GM19240 (cell line): ENCODE measurements around the gene SLAMF6.
"Not testable (repeated sequence)": the region's sequence is repeated elsewhere in the genome, so short reads cannot be mapped to it uniquely, and the experiment has no call there.

ENCODE experiments used
- DNase-seq: peaks from one replicate; pipeline ENCODE4 v3.0.0; 2011; ENCODE audit warnings: low spot score; ENCODE audit not compliant: insufficient read length

Gene SLAMF6

GRCh38 chr1:160522622-160523345 lies at the start of gene SLAMF6:
Gene SLAMF6, minus strand, starts transcription at chr1:160523255. Its CDS starts 63 bp downstream, at chr1:160523192.
- no peak for DNase-seq

DNA sequence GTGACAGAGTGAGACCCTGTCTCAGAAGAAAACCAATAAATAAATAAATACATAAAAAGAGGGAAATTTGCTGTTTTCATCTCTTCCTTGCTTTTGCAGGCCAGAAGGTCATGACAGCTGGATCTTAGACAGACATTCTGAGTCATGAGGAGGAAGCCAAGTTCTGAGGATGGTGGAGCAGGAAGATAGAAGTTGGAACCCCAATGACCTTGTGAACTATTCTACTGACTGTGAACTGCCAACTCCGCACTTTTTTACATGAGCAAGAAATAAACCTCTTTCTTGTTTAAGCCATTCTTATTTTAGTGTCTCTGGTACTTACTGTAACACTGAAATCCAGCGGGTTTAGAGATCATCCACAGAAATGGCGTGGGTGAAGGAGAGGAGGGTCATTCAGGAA lies 47.8 kb upstream of the SLAMF6 start:
- no peak for DNase-seq

- no peak for DNase-seq
Measured at GRCh38 chr1:160569806-160570205, 46.8 kb upstream of the SLAMF6 start.

DNA sequence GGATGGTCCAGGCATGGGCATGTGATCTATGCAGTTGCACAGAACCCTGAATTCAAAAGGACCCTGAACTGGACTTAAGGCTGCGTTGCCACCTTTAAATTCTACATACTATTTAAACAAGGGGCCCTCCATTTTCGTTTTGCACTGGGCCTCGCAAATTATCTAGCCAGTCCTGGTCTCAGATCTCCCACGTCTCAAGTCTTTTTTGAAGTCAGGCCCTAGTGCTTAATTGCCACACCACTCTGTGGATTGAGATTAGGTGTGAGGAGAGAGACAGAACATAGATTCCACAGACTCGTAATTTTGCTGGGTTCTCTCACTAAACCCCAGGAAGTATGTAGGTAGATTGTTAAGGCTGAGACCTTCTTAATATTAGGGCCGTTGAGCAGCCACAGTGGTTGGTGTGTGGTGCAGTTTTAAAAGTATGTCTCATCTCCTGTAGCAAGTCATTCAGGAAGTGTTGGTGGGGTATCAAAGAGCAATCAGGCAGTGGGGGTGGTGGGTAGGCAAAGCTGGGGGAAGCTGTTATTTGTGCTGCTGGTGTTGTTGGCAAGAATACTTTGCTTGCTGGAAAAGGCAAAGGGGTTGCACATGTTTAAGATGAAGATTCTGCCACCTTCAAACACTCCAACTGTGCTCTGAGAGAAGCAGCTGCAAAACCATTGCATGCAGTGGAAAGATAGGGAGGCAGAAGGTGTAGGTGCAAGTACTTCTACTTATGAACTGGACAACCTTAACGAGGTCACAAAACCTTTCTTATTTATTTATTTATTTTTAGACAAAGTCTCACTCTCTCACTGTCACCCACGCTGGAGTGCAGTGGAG lies 45.0 kb upstream of the SLAMF6 start:
- DNase-seq: no peak

GRCh38 chr1:160567341-160567740 lies 44.3 kb upstream of the SLAMF6 start:
- DNase-seq: no peak

- no peak for DNase-seq
Measured at GRCh38 chr1:160565564-160565963, 42.5 kb upstream of the SLAMF6 start.

DNA sequence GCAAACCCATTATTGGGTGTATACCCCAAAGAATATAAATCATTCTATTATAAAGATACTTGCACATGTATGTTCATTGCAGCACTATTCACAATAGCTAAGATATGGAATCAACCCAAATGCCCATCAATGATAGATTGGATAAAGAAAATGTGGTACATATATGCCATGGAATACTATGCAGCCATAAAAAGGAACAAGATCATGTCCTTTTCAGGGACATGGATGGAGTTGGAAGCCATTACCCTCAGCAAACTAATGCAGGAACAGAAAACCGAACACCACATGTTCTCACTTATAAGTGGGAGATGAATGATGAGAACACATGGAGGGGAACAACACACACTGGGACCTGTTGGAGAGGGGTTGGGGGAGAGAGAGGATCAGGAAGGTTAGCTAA lies 40.2 kb upstream of the SLAMF6 start:
- DNase-seq: not testable (repeated sequence)

GRCh38 chr1:160562745-160563144 lies 39.7 kb upstream of the SLAMF6 start:
- not testable (repeated sequence) for DNase-seq

DNA sequence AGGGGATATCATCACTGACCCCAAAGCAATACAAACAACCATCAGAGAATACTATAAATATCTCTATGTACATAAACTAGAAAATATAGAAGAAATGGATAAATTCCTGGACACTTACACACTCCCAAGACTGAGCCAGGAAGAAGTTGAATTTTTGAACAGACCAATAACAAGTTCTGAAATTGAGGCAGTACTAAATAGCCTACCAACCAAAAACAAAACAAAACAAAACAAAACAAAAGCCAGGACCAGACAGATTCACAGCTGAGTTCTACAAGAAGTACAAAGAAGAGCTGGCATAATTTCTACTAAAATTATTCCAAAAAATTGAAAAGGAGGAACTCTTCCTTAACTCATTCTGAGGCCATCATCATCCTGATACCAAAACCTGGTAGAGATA lies 37.8 kb upstream of the SLAMF6 start:
- DNase-seq: no peak

DNA sequence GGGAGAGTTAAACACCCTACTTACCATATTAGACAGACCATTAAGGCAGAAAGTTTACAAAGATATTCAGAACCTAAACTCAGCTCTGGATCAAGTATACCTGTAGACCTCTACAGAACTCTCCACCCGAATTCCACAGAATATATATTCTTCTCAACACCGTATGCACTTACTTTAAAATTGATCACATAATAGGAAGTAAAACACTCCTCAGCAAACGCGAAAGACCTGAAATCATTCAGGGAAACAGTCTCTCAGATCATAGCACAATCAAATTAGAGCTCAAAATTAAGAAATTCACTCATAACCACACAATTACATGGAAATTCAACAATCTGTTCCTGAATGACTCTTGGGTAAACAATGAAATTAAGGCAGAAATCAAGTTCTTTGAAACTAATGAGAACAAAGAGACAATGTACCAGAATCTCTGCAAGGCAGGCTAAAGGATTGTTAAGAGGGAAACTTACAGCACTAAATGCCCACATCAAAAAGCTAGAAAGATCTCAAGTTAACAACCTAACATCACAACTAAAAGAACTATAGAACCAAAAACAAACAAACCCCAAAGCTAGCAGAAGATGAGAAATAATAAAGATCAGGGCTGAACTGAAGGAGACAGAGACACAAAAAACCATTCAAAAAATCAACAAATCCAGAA lies 37.1 kb upstream of the SLAMF6 start:
- no peak for DNase-seq

DNA sequence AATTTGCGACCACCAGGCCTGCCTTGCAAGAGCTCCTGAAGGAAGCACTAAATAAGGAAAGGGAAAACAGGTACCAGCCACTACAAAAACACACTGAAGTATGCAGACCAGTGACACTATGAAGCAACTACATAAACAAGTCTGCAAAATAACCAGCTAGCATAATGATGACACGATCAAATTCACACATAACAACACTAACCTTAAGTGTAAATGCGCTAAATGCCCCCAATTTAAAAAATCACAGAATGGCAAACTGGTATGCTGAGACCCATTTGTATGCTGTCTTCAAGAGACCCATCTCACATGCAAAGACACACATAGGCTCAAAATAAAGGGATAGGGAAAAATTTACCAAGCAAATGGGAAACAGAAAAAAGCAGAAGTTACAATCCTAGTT lies 36.4 kb upstream of the SLAMF6 start:
- DNase-seq: not testable (repeated sequence)

GRCh38 chr1:160558660-160559380 lies 35.8 kb upstream of the SLAMF6 start:
- no peak for DNase-seq

DNA sequence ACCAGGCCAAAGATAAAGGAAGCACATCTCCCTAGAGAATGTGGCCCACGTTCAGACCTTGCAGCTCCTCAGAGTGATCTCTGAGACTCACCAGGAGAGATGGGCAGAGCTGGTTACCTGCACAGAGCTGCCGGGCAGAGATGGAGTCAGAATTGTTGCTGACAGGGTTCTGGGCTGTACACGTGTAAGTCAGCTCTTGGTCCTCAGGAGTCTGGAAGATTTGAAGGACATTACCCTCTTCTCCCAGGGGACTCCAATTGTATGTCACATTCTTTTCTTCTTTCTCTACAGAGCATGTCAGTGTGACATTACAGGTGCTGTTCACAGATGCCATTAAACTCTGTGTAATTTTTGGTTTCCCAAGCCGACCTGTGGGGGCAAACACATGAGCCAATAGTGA lies 30.7 kb upstream of the SLAMF6 start:
- no peak for DNase-seq

- no peak for DNase-seq
Measured at GRCh38 chr1:160552425-160552824, 29.4 kb upstream of the SLAMF6 start.

GRCh38 chr1:160550572-160551034 lies 27.5 kb upstream of the SLAMF6 start:
- DNase-seq: no peak

- no peak for DNase-seq
Measured at GRCh38 chr1:160549665-160550006, 26.6 kb upstream of the SLAMF6 start.

- no peak for DNase-seq
Measured at GRCh38 chr1:160548960-160549664, 26.1 kb upstream of the SLAMF6 start.

GRCh38 chr1:160548183-160548582 lies 25.1 kb upstream of the SLAMF6 start:
- DNase-seq: no peak

DNA sequence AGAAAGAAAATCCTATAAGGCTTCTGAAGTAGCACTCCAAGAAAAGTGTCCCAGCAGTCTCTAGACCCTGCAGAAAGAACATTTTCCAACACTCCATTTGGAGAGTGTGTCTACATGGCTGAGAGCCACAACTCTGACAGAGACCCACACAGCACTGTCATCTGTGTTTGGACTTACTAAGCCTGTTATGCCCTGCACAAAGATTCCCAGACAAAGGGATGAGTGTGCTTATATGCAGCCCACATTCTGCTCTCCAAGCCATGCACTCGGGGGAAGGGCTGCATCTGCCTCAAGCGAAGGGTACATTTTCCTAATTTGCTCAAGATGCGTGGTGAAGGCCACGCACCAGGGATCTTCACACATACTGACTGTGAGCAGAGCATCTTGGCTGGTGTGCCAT lies 24.4 kb upstream of the SLAMF6 start:
- no peak for DNase-seq

DNA sequence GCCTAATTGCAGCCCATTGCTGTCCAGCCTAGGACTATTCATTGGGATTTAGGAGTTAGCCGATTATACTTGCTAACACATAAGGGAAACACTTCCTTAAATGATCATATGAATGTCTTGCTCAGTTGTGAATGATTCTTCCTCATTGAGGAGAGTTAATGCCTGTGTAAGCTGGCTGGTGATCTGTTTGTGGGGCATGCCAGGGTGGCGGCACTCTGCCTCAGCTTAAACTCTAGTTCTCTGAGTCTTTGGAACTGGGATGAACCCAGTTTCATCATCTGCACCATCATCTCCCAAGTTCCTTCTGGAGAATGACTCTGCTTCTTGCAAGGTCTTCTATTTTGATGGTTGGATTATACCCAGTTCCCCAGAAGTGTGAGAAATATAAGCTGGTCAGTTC lies 23.9 kb upstream of the SLAMF6 start:
- no peak for DNase-seq

DNA sequence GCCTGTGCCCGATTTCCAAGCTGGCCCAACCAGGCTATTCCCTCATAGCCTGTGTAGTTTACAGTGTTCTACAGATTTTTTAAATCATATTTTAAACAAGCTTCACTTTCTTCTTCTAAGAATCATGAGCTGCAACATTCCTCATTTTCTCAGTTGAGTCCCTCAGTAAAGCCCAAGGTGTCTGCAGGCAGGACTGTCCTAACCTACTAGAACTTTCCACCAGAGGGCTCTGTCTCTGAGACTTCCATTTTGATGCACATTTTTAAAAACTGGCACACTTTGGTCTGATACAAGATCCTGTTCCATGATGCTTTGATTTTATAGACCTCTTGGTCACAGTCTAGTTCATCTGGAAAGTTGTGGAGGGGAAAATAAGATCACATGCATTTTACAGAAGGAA lies 21.6 kb upstream of the SLAMF6 start:
- no peak for DNase-seq
